ENCODE data around the gene MT1M.
"Not testable (repeated sequence)": the region's sequence is repeated elsewhere in the genome, so short reads cannot be mapped to it uniquely, and the experiment has no call there.

The MT1M gene

GRCh38 chr16:56653218-56653617 is 20.8 kb downstream of the MT1M start:
- POLR2A ChIA-PET, result no interaction called here
- H3K4me3 ChIP-seq (ENCODE audit: low read depth, low read length), result no peak overlapping the region
- TF ChIP-seq, protein P1, sequence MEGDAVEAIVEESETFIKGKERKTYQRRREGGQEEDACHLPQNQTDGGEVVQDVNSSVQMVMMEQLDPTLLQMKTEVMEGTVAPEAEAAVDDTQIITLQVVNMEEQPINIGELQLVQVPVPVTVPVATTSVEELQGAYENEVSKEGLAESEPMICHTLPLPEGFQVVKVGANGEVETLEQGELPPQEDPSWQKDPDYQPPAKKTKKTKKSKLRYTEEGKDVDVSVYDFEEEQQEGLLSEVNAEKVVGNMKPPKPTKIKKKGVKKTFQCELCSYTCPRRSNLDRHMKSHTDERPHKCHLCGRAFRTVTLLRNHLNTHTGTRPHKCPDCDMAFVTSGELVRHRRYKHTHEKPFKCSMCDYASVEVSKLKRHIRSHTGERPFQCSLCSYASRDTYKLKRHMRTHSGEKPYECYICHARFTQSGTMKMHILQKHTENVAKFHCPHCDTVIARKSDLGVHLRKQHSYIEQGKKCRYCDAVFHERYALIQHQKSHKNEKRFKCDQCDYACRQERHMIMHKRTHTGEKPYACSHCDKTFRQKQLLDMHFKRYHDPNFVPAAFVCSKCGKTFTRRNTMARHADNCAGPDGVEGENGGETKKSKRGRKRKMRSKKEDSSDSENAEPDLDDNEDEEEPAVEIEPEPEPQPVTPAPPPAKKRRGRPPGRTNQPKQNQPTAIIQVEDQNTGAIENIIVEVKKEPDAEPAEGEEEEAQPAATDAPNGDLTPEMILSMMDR (IDR thresholded peaks at IDR 0.05; ENCODE audit: insufficient read depth, low read length, missing control alignments), result no peak
- CTCF ChIA-PET, result interaction anchor here (1.5 kb wide), 1 partner anchor 9 kb away, joined by 7 read pairs; no protein-coding TSS in a partner anchor
- DNase-seq (ENCODE audit: low read depth, low spot score), result no peak

GRCh38 chr16:56657555-56658326 is 25.3 kb downstream of the MT1M start, which contains the start of gene MT1F:
MT1F (plus strand) TSS chr16:56657959; CDS start chr16:56658059, 100 bp downstream.
- ChIA-PET CTCF (no interaction called here), POLR2A (no interaction called here)
- no peak for DNase-seq (ENCODE audit: low read depth, low spot score)
- peak within 1 kb of the TSS; percentile 47 for H3K4me3 ChIP-seq (ENCODE audit: low read depth, low read length)
- TF ChIP-seq, protein P1 (IDR thresholded peaks at IDR 0.05; ENCODE audit: insufficient read depth, low read length, missing control alignments), result no peak

- ChIA-PET CTCF (no interaction called here), POLR2A (no interaction called here)
- no peak for DNase-seq (ENCODE audit: low read depth, low spot score)
- TF ChIP-seq, protein P1 (IDR thresholded peaks at IDR 0.05; ENCODE audit: insufficient read depth, low read length, missing control alignments), result no peak
- H3K4me3 ChIP-seq (ENCODE audit: low read depth, low read length), result peak overlapping the region; percentile 47
Observed at GRCh38 chr16:56658327-56658875, 25.9 kb downstream of the MT1M start.

- TF ChIP-seq, protein P1 (IDR thresholded peaks at IDR 0.05; ENCODE audit: insufficient read depth, low read length, missing control alignments), result no peak
- DNase-seq (ENCODE audit: low read depth, low spot score), result no peak
- ChIA-PET CTCF (interaction anchor here (1.1 kb wide), 1 partner anchor 17 kb away, joined by 3 read pairs; no protein-coding TSS in a partner anchor), POLR2A (interaction anchor here (0.6 kb wide), 1 partner anchor 19 kb away, joined by 3 read pairs; no protein-coding TSS in a partner anchor)
- peak overlapping the region; percentile 8; the same call in 1 of the 2 replicates for H3K4me3 ChIP-seq (ENCODE audit: low read depth, low read length)
Observed at GRCh38 chr16:56662357-56663354, 30.2 kb downstream of the MT1M start.

DNA sequence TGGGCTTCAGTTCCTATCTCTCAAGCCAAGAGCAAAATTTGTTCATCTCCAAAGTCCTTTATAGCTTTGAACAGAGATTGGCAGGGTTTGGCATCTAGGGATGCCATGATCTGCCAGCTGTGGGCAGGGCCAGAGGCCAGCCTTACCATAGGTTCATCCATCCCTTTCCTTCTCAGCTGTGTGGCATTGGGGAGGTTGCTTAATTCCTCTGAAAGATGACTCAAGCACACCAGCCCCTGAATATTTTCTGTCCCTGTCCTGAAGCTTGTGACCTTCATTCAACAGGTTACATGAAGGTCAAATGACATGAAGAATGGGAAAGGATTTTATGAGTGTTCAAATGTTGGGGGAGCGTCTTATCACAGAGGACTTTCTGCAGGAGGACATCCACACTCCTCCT is 32.0 kb downstream of the MT1M start:
- ChIA-PET POLR2A (no interaction called here), CTCF (no interaction called here)
- DNase-seq (ENCODE audit: low read depth, low spot score), result no peak
- no peak overlapping the region for H3K4me3 ChIP-seq (ENCODE audit: low read depth, low read length)
- TF ChIP-seq, protein P1 (IDR thresholded peaks at IDR 0.05; ENCODE audit: insufficient read depth, low read length, missing control alignments), result no peak

DNA sequence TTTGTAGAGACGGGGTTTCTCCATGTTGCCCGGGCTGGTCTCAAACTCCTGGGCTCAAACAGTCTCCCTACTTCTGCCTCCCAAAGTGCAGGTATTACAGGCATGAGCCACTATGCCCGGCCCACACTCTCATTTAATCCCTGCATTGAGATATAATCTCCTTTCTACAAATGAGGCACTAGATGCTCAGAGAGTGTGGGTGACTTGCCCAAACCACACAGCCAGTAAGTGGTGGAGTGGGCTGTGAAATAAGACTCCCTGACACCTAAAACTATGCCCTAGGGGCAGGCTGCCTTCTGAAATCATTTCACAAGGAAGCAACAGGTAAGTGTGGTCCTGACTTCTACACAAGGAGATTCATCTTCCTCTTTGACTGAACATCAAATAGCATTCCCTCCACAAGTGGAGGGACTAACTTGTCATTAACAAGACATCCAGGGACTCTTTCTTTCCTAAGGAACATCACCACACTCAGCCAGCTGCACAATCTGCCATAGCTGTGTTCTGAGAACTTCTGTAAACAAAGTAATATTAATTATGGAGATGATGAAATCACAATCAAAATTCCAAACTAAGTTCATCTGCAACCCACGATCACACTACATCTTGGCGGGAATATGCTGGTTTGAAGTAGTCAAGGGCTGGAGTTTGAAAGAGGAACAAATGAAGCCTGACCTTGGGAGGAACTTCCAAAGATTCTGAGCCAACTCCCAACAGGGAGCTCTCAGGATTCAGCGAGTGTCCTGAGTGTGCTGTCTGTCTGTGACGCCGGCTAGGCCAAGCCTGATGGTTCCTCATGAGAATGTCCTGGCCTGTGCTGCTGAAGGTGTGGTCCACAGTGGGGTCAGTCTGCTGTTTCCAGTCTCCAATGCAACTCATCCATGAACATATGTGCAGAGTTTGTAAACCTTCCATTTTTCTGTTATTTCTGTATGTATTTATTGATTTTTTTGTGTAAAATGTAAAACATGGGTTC is 33.1 kb downstream of the MT1M start:
- H3K4me3 ChIP-seq (ENCODE audit: low read depth, low read length); CTCF ChIA-PET; DNase-seq (ENCODE audit: low read depth, low spot score); POLR2A ChIA-PET: not testable (repeated sequence)
